Measurements from ENCODE around the gene ELANE. TPM values are rescaled to one million over a fixed set of nuclear protein-coding genes. Genes with fewer than 3 reads are reported as not detected.

ELANE gene
- total RNA-seq, 1 donor from 2014 or later, result 0.58 TPM

- Histone ChIP-seq H3K9me3 (replicated peaks) (no peaks in the 10 kb centered on the region), H3K4me3 (no peak overlapping the region), H3K36me3 (peaks cover 14% of the 10 kb centered on the region), H3K27ac (replicated peaks) (peak overlapping the region; percentile 60), H3K4me1 (peaks cover 47% of the 10 kb centered on the region), H3K27me3 (ENCODE audit: low read depth) (no peaks in the 10 kb centered on the region)
- no peak for TF ChIP-seq CTCF (IDR thresholded peaks at IDR 0.05; ENCODE audit: borderline replicate concordance)
- intact Hi-C loops (cut with micrococcal nuclease), result no loop called here
- DNase-seq, result no peak
Measured at GRCh38 chr19:868458-869244, 16.5 kb downstream of the ELANE start.

- Histone ChIP-seq H3K9me3 (replicated peaks) (no peaks in the 10 kb centered on the region), H3K27ac (replicated peaks) (peak overlapping the region; percentile 60), H3K4me3 (no peak overlapping the region), H3K36me3 (peaks cover 18% of the 10 kb centered on the region), H3K4me1 (peaks cover 41% of the 10 kb centered on the region), H3K27me3 (ENCODE audit: low read depth) (no peaks in the 10 kb centered on the region)
- no peak for TF ChIP-seq CTCF (IDR thresholded peaks at IDR 0.05; ENCODE audit: borderline replicate concordance)
- intact Hi-C loops (cut with micrococcal nuclease), result no loop called here
- DNase-seq, result peak; percentile 66
Measured at GRCh38 chr19:869245-870177, 17.4 kb downstream of the ELANE start.

GRCh38 chr19:870314-870713 lies 18.2 kb downstream of the ELANE start:
- Histone ChIP-seq H3K4me3 (no peak overlapping the region), H3K9me3 (replicated peaks) (no peaks in the 10 kb centered on the region), H3K27me3 (ENCODE audit: low read depth) (no peaks in the 10 kb centered on the region), H3K27ac (replicated peaks) (peak overlapping the region; percentile 60), H3K4me1 (peaks cover 41% of the 10 kb centered on the region), H3K36me3 (peaks cover 22% of the 10 kb centered on the region)
- intact Hi-C loops (cut with micrococcal nuclease), result no loop called here
- no peak for DNase-seq
- no peak for TF ChIP-seq CTCF (IDR thresholded peaks at IDR 0.05; ENCODE audit: borderline replicate concordance)

- intact Hi-C loops (cut with micrococcal nuclease), result no loop called here
- Histone ChIP-seq H3K4me1 (peaks cover 41% of the 10 kb centered on the region), H3K4me3 (no peak overlapping the region), H3K9me3 (replicated peaks) (no peaks in the 10 kb centered on the region), H3K27ac (replicated peaks) (peak overlapping the region; percentile 56), H3K27me3 (ENCODE audit: low read depth) (no peaks in the 10 kb centered on the region), H3K36me3 (peaks cover 27% of the 10 kb centered on the region)
- DNase-seq, result peak; percentile 80
- TF ChIP-seq CTCF (IDR thresholded peaks at IDR 0.05; ENCODE audit: borderline replicate concordance), result no peak
Measured at GRCh38 chr19:870963-871401, 18.9 kb downstream of the ELANE start.

- DNase-seq, result no peak
- Histone ChIP-seq H3K27me3 (ENCODE audit: low read depth) (no peaks in the 10 kb centered on the region), H3K36me3 (peaks cover 31% of the 10 kb centered on the region), H3K4me1 (peaks cover 41% of the 10 kb centered on the region), H3K27ac (replicated peaks) (peak overlapping the region; percentile 84), H3K4me3 (peak overlapping the region; percentile 45), H3K9me3 (replicated peaks) (no peaks in the 10 kb centered on the region)
- intact Hi-C loops (cut with micrococcal nuclease), result no loop called here
- no peak for TF ChIP-seq CTCF (IDR thresholded peaks at IDR 0.05; ENCODE audit: borderline replicate concordance)
Measured at GRCh38 chr19:871446-872265, 19.6 kb downstream of the ELANE start.
